Activated T-cell treated with anti-CD3 and anti-CD28 coated beads, Interleukin-2, amount 50 U/mL, for 1 hour (primary cell): ENCODE measurements around the gene MYO1F.
A peak's percentile ranks its signal among the peaks of the same experiment; 100 is the strongest.
"Not testable (repeated sequence)": the region's sequence is repeated elsewhere in the genome, so short reads cannot be mapped to it uniquely, and the experiment has no call there.

Experiments
- DNase-seq: peaks from one replicate; pipeline ENCODE4 v3.0.0-alpha.2; 2020

MYO1F gene

GRCh38 chr19:8596168-8596567, 18.9 kb upstream of the MYO1F start:
- DNase-seq = no peak

DNA sequence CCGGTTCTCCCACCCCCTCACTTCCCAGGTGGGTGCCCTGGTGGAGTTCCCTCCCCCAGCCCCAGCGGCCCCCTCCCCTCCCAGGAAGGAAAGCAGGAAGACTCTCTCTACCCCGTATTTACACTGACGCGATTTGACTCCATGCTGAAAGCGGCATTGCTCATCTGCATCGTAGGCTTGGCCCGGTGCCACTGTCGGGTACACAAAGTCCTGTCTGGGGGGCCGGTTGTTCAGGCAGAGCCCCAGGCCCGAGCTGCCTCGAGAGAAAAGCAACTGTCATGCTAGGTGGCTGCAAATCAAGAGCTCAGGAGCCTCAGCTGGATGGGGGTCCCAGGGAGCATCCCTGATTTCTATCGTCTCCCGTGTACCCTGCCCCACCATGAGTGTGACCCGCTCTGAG, 18.4 kb upstream of the MYO1F start:
- no peak for DNase-seq

DNA sequence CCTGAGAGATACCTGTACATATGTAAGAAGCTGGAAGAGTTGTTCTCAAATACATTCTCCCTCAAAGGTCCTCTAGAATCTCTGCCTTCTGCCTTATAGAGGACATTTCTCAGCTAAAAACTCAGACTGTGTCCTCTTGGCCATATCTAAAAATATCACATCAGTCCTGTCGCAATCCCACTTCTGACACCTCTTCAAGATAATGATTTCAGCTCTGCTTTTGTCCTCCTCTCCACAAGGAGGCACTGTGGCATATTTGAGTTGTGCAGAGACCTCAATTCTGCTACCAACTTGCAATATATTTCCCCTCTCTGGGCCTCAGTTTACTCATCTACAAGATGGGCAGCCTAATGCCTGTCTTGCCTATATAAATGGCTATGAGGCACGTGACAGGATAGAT, 16.7 kb upstream of the MYO1F start:
- DNase-seq = no peak

DNA sequence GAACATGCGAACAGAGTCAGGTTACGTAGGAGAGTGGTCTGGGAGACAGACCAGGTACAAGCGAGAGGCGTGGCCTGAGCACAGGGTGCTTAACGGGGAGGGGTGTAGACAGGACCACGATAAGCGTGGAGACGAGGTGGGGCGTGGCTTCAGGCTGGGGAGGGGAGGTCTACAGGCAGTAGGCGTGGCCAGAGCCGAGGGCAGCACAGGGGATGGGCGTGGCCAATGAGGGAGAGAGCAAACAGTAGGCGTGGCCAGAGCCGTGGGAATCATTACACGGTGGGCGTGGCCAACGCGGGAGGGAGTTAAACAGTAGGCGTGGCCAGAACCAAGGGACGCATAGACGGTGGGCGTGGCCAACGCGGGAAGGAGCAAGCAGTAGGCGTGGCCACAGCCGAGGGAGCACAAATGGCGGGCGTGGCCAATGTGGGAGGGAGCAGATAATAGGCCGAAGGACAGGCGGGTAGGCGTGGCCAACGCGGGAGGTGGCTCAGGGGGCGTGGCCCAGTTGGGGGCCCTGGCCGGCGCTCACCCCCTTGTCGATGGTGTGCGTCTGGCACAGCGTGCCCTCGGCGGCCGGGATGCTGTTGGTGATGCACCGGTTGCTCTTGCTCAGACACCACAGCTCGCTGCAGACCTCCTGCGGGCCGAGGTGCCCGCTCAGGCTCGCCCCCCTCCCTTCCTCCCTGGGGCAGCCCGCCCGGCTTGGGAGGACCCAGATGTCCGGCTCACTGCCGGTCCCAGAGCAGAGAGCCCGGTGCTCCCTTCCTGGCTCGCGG, 15.2 kb upstream of the MYO1F start:
- peak; percentile 97 for DNase-seq

- no peak for DNase-seq
Observed at GRCh38 chr19:8589177-8589714, 12.0 kb upstream of the MYO1F start.

- peak; percentile 61 for DNase-seq
Observed at GRCh38 chr19:8585894-8586750, 8.9 kb upstream of the MYO1F start.

DNA sequence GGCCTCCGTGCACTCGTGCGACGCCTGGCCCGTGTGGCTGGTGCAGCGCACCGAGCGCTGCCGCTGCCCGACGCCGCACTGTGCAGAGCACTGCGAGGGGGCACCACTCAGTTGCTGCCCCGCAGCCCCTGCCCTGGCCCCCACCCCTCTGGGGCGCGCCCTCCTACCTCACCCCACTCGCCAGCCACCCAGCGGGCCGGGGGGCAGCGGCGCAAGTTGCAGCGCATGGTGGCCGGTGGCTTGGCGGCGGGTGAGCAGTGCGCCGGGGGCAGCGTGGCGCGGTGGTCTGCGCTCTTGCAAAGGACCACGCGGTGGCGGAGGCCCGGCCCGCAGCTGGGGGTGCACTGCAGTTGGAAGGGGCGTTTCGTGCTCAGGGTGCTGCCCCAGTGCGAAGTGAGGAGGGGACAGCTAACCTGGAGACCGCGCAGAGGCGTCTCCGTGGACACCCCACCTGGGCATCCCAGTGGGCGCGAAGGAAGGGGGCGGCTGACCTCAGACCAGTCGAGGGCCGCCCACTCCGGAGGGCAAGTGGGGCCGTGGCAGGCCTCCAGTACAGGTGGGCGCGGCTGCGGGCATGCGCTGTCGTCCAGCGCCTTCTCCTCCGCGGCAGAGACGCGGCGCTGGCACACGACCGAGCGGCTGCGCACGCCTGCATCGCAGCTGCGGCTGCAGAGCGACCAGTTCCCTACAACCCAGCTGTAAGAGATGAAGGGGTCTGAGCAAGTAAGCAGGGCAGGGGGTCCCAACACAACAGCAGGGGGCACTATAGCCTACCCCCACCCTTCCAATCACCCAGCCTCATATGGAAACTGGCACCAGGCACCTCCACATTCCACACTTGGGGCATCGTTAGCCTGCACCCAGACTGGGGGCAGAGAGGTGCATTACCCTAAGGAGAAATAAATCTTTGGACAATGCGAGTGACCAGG, 8.0 kb upstream of the MYO1F start:
- no peak for DNase-seq

DNA sequence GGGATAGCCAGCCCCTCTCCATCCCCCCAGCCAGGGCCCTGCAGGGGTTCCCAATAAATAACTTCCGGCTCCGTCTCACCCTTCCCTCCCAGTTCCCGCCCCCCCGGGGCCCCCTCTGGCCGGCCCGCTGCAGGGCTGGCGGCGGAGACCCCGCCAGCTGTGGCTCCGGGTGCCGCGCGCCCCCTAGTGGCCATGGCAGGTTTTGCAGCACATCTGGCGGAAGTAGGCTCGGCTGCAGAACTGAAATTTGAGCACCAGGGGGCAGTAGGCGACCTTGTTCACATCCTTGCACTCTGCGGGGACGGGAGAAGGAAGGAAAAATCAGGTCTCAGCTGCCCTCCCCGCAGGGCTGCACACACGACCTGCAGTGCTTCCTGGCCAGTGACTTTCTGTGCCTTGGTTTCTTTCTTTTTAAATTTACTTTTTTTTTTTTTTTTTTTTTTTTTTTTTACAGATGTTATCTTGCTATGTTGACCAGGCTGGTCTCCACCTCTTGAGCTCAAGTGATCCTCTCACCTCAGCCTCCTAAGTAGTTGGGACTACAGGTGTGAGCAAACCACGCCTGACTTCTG, 3.6 kb upstream of the MYO1F start:
- peak; percentile 89 for DNase-seq

DNA sequence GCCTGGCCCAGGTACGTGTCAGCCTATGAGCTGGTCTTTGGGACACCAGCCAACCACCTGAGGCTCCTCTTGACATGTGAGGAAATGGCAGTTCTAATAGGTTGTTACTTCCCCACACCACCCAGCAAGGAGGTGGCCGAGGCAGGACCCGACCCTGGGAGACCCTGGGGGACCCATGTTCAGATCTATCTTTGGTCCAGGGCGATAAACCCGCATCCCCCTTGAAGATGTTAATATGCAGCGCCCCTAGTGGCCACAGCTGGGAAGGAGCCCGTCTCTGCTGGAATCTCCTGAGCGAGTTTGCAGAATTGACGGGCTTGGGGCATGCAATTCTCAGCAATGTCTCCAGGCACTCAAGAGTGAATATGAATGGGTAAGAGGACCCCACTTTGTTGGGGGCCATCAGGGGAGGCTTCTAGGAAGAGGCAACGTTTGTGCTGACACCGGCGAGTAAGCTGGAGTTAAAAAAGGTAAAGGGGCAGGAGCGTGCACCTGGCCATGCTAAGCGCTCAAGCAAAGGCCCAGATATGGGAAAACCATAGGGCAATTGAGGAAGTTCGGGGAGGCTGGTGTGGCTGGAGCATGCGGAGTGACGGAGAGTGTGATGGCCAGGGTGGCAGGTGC, 1.5 kb upstream of the MYO1F start:
- DNase-seq = peak; percentile 85

DNA sequence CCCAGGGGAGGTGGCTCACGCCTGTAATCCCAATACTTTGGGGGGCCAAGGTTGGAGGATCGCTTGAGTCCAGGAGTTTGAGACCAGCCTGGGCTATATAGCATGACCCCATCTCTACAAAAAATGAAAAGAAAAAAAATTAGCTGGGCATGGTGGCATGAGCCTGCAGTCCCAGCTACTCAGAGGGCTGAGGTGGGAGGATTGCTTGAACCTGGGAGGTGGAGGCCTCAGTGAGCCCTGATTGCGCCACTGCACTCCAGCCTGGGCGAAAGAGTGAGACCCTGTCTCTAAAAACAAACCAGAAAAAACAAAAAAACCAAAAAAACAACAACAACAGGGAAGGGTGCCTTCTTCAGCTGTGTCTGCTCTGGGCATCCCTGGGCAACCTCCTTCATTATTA, 499 bp upstream of the MYO1F start:
- no peak for DNase-seq

- DNase-seq = peak; percentile 45
Observed at GRCh38 chr19:8576273-8576993, 809 bp downstream of the MYO1F start.

DNA sequence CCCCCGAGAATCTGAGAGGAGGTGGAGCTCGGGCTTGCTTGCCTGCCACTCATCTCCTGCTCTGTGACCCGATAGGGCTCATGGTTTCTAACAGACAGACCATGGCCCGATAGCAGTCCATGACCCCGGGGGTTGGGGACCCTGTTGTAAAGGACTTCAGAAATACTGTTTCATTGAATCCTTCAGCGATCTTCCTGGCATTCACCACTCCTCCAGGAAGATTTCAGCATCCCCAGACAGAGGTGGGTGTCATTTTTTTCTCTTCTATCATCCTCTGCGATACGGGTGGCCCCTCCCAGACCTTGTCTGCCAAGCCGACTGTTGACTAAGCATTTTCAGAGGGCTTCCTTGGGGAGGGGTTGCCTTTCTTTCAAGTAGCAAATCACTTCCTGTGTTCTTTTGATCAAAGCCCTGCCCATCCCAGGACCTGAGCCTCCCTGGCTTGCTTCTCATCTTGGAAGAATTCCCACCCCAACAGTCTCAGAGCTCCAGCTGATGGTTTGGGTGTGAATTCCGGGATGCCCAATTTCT, 1.7 kb downstream of the MYO1F start:
- DNase-seq = peak; percentile 55

DNA sequence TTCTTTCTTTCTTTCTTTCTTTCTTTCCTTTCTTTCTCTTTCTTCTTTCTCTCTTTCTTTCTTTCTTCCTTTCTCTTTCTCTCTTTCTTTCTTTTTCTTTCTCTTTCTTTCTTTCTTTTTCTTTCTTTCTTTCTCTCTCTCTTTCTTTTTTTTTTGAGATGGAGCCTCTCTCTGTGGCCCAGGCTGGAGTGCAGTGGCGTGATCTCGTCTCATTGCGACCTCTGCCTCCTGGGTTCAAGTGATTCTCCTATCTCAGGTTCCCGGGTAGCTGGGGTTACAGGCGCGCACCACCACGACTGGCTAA, 2.7 kb downstream of the MYO1F start:
- not testable (repeated sequence) for DNase-seq

DNA sequence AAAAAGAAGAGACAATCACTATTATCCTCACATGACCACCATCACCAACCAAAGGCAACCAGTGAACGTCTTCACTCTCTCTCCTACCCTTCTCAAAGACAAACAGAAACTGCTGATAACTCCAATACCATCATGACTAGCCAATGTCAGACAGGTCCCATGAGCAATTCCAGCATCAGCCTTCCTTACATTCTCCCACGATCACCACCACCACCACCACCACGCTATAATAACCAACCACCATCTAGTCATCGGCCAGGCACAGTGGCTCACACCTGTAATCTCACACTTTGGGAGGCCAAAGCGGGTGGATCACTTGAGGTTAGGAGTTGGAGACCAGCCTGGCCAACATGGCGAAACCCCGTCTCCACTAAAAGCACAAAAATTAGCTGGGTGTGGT, 3.9 kb downstream of the MYO1F start:
- no peak for DNase-seq

DNA sequence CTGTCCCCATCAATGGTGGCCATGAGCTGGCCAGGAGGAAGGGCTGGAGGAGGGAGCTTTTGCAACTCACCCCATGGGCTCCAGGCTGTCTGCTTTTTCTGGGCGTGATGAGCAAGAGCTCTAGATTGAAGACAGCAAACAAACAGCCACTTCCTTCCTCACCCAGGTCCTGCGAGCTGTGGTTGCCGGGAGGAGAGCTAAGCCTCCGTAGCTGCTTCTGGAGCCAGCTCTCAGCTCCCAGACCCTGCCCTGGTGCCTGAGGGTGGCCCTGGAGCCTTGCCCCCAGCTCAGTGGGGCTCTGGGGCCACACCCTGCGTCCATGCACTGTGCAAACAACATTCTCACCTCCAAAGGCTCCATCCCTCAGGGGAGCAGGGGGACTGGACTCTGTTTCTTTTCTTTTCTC, 6.2 kb downstream of the MYO1F start:
- DNase-seq = peak; percentile 61

- DNase-seq = peak; percentile 63
Observed at GRCh38 chr19:8569066-8569771, 8.0 kb downstream of the MYO1F start.

- DNase-seq = no peak
Observed at GRCh38 chr19:8567522-8568172, 9.6 kb downstream of the MYO1F start.

GRCh38 chr19:8566855-8567254, 10.4 kb downstream of the MYO1F start:
- no peak for DNase-seq

- not testable (repeated sequence) for DNase-seq
Observed at GRCh38 chr19:8564866-8565265, 12.4 kb downstream of the MYO1F start.
